ENCODE data around the gene FCHSD1.

FCHSD1 gene

GRCh38 chr5:141656396-141656795 lies 5.2 kb upstream of the FCHSD1 start:
- no peak overlapping the region for H3K4me3 ChIP-seq (ENCODE audit: low read depth, low read length)
- in situ Hi-C loops (cut with HindIII; ENCODE audit: low sequenced_read_pairs), result no loop called here
- TF ChIP-seq CTCF (IDR thresholded peaks at IDR 0.05; ENCODE audit: low read depth, low read length, missing control alignments), result no peak
- DNase-seq (ENCODE audit: low read depth), result no peak

- TF ChIP-seq CTCF (IDR thresholded peaks at IDR 0.05; ENCODE audit: low read depth, low read length, missing control alignments), result no peak
- in situ Hi-C loops (cut with HindIII; ENCODE audit: low sequenced_read_pairs), result no loop called here
- H3K4me3 ChIP-seq (ENCODE audit: low read depth, low read length), result no peak overlapping the region
- no peak for DNase-seq (ENCODE audit: low read depth)
Measured at GRCh38 chr5:141655020-141655419, 3.8 kb upstream of the FCHSD1 start.

- no peak for TF ChIP-seq CTCF (IDR thresholded peaks at IDR 0.05; ENCODE audit: low read depth, low read length, missing control alignments)
- in situ Hi-C loops (cut with HindIII; ENCODE audit: low sequenced_read_pairs), result no loop called here
- no peak overlapping the region for H3K4me3 ChIP-seq (ENCODE audit: low read depth, low read length)
- DNase-seq (ENCODE audit: low read depth), result no peak
Measured at GRCh38 chr5:141654298-141654697, 3.1 kb upstream of the FCHSD1 start.

- no peak for TF ChIP-seq CTCF (IDR thresholded peaks at IDR 0.05; ENCODE audit: low read depth, low read length, missing control alignments)
- DNase-seq (ENCODE audit: low read depth), result no peak
- H3K4me3 ChIP-seq (ENCODE audit: low read depth, low read length), result peak overlapping the region; percentile 80
- in situ Hi-C loops (cut with HindIII; ENCODE audit: low sequenced_read_pairs), result no loop called here
Measured at GRCh38 chr5:141651728-141652105, 499 bp upstream of the FCHSD1 start.

GRCh38 chr5:141649972-141650371 lies 1.2 kb downstream of the FCHSD1 start:
- no peak overlapping the region for H3K4me3 ChIP-seq (ENCODE audit: low read depth, low read length)
- in situ Hi-C loops (cut with HindIII; ENCODE audit: low sequenced_read_pairs), result no loop called here
- TF ChIP-seq CTCF (IDR thresholded peaks at IDR 0.05; ENCODE audit: low read depth, low read length, missing control alignments), result no peak
- no peak for DNase-seq (ENCODE audit: low read depth)

GRCh38 chr5:141649056-141649688 lies 2.0 kb downstream of the FCHSD1 start:
- in situ Hi-C loops (cut with HindIII; ENCODE audit: low sequenced_read_pairs), result no loop called here
- H3K4me3 ChIP-seq (ENCODE audit: low read depth, low read length), result no peak overlapping the region
- TF ChIP-seq CTCF (IDR thresholded peaks at IDR 0.05; ENCODE audit: low read depth, low read length, missing control alignments), result no peak
- DNase-seq (ENCODE audit: low read depth), result no peak
